ENCODE measurements around the gene SPG11. TPM values are rescaled to one million over a fixed set of nuclear protein-coding genes. Genes with fewer than 3 reads are reported as not detected.

The SPG11 gene
- total and polyA plus RNA-seq, 4 donors: 39.2 to 119 (median 64.3) TPM

DNA sequence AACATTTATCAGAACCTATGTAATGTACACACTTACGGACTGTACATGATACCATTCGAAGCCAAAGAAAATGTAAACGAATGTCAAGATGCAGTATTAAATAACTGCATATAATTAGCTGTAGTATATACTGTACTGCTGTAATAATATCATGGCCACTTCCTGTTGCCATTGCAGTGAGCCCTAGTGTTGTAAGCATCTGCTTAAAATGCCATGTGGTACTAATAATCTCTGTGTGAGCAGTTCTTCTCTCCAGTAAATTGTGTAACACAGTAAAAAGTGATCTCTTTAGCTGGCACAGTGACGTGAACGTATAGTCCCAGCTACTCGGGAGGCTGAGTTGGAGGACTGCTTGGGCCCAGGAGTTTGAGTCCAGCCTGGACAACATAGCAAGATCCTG, 8.6 kb downstream of the SPG11 start:
- Histone ChIP-seq H3K27me3 (ENCODE audit: control insufficient read depth in 3 of 3, insufficient read depth in 3 of 3, low read length in 2 of 3) (no peaks in the 10 kb centered on the region), H3K36me3 (ENCODE audit: control insufficient read depth in 4 of 4, insufficient read depth in 4 of 4, low read length in 4 of 4) (peaks cover 14 to 47% (median 31%) of the 10 kb centered on the region in 4 donors), H3K4me3 (no peak overlapping the region), H3K9ac (ENCODE audit: insufficient read depth in 1 of 2, low read length in 2 of 2) (no peak overlapping the region), H3K4me1 (ENCODE audit: control insufficient read depth in 5 of 5, insufficient read depth in 5 of 5, low read length in 5 of 5) (peaks cover 0 to 11% (median 0%) of the 10 kb centered on the region in 5 donors), H3K9me3 (ENCODE audit: control insufficient read depth in 4 of 4, insufficient read depth in 3 of 4, low read length in 3 of 4) (no peaks in the 10 kb centered on the region), H3K27ac (ENCODE audit: low read depth in 1 of 2, low read length in 1 of 2) (no peak overlapping the region)
- TF ChIP-seq, protein P1, sequence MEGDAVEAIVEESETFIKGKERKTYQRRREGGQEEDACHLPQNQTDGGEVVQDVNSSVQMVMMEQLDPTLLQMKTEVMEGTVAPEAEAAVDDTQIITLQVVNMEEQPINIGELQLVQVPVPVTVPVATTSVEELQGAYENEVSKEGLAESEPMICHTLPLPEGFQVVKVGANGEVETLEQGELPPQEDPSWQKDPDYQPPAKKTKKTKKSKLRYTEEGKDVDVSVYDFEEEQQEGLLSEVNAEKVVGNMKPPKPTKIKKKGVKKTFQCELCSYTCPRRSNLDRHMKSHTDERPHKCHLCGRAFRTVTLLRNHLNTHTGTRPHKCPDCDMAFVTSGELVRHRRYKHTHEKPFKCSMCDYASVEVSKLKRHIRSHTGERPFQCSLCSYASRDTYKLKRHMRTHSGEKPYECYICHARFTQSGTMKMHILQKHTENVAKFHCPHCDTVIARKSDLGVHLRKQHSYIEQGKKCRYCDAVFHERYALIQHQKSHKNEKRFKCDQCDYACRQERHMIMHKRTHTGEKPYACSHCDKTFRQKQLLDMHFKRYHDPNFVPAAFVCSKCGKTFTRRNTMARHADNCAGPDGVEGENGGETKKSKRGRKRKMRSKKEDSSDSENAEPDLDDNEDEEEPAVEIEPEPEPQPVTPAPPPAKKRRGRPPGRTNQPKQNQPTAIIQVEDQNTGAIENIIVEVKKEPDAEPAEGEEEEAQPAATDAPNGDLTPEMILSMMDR (IDR thresholded peaks at IDR 0.05; ENCODE audit: control extremely low read depth, extremely low read depth): no peak
- no peak for ATAC-seq (ENCODE audit: insufficient read depth, low FRiP score)
- no peak for DNase-seq
- 78 to 86% methylated on average over 6 of the region's 6 CpGs for WGBS, 2 donors

DNA sequence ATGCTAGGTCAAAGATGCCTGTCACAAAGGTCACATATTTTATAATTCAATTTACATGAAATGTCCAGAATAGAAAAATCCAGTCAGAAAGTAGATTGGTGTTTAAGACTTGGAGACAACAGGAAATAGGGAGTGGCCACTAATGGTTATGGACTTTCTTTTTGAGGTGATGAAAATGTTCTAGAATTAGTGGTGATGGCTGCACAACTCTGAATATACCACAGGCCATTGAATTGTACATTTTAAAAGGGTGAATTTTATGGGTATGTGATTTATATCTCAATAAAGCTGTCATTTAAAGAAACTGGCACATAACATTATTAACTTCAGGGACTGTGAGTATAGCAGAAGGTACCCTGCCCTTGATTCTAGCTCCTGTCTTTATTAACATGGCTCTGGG, 15.8 kb downstream of the SPG11 start:
- no peaks in the 10 kb centered on the region for H3K4me1 ChIP-seq (ENCODE audit: control insufficient read depth in 5 of 5, insufficient read depth in 5 of 5, low read length in 5 of 5)
- H3K27ac ChIP-seq (ENCODE audit: low read depth in 1 of 2, low read length in 1 of 2): no peak overlapping the region
- H3K4me3 ChIP-seq: no peak overlapping the region
- H3K27me3 ChIP-seq (ENCODE audit: control insufficient read depth in 3 of 3, insufficient read depth in 3 of 3, low read length in 2 of 3): no peaks in the 10 kb centered on the region
- H3K36me3 ChIP-seq (ENCODE audit: control insufficient read depth in 4 of 4, insufficient read depth in 4 of 4, low read length in 4 of 4): peaks cover 17 to 42% (median 25%) of the 10 kb centered on the region in 4 donors
- ATAC-seq (ENCODE audit: insufficient read depth, low FRiP score) (no peak), DNase-seq (no peak)
- TF ChIP-seq, protein P1 (IDR thresholded peaks at IDR 0.05; ENCODE audit: control extremely low read depth, extremely low read depth): no peak
- H3K9me3 ChIP-seq (ENCODE audit: control insufficient read depth in 4 of 4, insufficient read depth in 3 of 4, low read length in 3 of 4): no peaks in the 10 kb centered on the region
- no peak overlapping the region for H3K9ac ChIP-seq (ENCODE audit: insufficient read depth in 1 of 2, low read length in 2 of 2)

DNA sequence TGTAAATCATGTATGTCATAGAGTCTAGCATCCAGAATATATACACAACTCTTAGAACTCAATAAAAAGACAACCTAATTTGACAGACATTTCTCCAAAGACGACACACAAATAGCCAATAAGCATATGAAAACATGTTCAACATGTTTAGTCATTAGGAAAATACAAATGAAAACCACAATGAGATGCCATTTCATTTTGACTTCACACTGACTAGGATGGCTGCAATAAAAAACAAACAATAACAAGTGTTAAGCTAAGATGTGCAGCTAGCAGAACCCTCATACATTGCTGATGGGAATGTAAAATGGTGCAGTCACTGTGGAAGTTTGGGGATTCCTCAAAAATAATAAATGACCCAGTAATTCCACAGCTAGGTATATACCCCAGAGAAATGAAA, 16.4 kb downstream of the SPG11 start:
- Histone ChIP-seq H3K4me1 (ENCODE audit: control insufficient read depth in 5 of 5, insufficient read depth in 5 of 5, low read length in 5 of 5) (no peaks in the 10 kb centered on the region), H3K36me3 (ENCODE audit: control insufficient read depth in 4 of 4, insufficient read depth in 4 of 4, low read length in 4 of 4) (peaks cover 17 to 42% (median 25%) of the 10 kb centered on the region in 4 donors), H3K27ac (ENCODE audit: low read depth in 1 of 2, low read length in 1 of 2) (no peak overlapping the region), H3K4me3 (no peak overlapping the region), H3K9me3 (ENCODE audit: control insufficient read depth in 4 of 4, insufficient read depth in 3 of 4, low read length in 3 of 4) (no peaks in the 10 kb centered on the region), H3K27me3 (ENCODE audit: control insufficient read depth in 3 of 3, insufficient read depth in 3 of 3, low read length in 2 of 3) (no peaks in the 10 kb centered on the region), H3K9ac (ENCODE audit: insufficient read depth in 1 of 2, low read length in 2 of 2) (no peak overlapping the region)
- no peak for ATAC-seq (ENCODE audit: insufficient read depth, low FRiP score)
- TF ChIP-seq, protein P1 (IDR thresholded peaks at IDR 0.05; ENCODE audit: control extremely low read depth, extremely low read depth): no peak
- WGBS, 2 donors: 93 to 100% methylated on average over 1 of the region's 1 CpG
- no peak for DNase-seq

DNA sequence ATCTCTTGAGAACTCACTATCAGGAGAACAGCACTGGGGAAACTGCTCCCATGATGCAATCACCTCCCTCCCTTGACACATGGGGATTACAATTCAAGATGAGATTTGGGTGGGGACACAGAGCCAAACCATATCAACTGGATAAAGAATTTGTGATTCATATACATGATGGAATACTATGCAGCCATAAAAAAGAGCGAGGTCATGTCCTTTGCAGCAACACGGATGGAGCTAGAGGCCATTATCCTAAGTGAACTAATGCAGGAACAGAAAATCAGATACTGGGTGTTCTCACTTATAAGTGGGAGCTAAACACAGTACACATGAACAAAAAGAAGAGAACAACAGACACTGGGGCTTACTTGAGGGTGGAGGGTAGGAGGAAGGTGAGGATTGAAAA, 17.0 kb downstream of the SPG11 start:
- Histone ChIP-seq H3K27ac (ENCODE audit: low read depth in 1 of 2, low read length in 1 of 2) (no peak overlapping the region), H3K9me3 (ENCODE audit: control insufficient read depth in 4 of 4, insufficient read depth in 3 of 4, low read length in 3 of 4) (no peaks in the 10 kb centered on the region), H3K36me3 (ENCODE audit: control insufficient read depth in 4 of 4, insufficient read depth in 4 of 4, low read length in 4 of 4) (peaks cover 15 to 37% (median 24%) of the 10 kb centered on the region in 4 donors), H3K4me3 (no peak overlapping the region), H3K9ac (ENCODE audit: insufficient read depth in 1 of 2, low read length in 2 of 2) (no peak overlapping the region), H3K4me1 (ENCODE audit: control insufficient read depth in 5 of 5, insufficient read depth in 5 of 5, low read length in 5 of 5) (no peaks in the 10 kb centered on the region), H3K27me3 (ENCODE audit: control insufficient read depth in 3 of 3, insufficient read depth in 3 of 3, low read length in 2 of 3) (no peaks in the 10 kb centered on the region)
- DNase-seq (no peak), ATAC-seq (ENCODE audit: insufficient read depth, low FRiP score) (no peak)
- 98 to 100% methylated on average over 2 of the region's 2 CpGs for WGBS, 2 donors
- TF ChIP-seq, protein P1 (IDR thresholded peaks at IDR 0.05; ENCODE audit: control extremely low read depth, extremely low read depth): no peak

Measured in lung (tissue), 12 donors.